Psoas muscle (tissue), 8 donors: ENCODE data around the gene MMP17. TPM values are rescaled to one million over a fixed set of nuclear protein-coding genes. Genes with fewer than 3 reads are reported as not detected.

Source experiments
- ATAC-seq, 4 donors: fragments of 200-7000 bp; cut with Tn5 transposase; one replicate each; pipeline ENCODE4 v1.9.1; 2020; ENCODE audit warnings: moderate library complexity in 3 of 4, mild to moderate bottlenecking in 2 of 4
- DNase-seq, 2 donors: peaks; one replicate each; pipeline ENCODE4 v3.0.0-alpha.2; 2020
- H3K27ac ChIP-seq: fragments of 200-600 bp; one replicate; pipeline ENCODE4 v1.8.0; 2022
- H3K27me3 ChIP-seq, 3 donors: fragments of 200-600 bp in 1 of 3; one replicate each; pipeline versions ENCODE4 v1.6.1 to v1.8.0; 2013 to 2022; ENCODE audit warnings: low read length in 2 of 3, mild to moderate bottlenecking in 2 of 3, moderate library complexity in 1 of 3; ENCODE audit not compliant: insufficient read depth in 3 of 3
- H3K36me3 ChIP-seq, 2 donors: fragments of 200-600 bp in 1 of 2; one replicate each; pipeline versions ENCODE4 v1.6.1 to v1.8.0; 2013 to 2022; ENCODE audit warnings: low read depth in 1 of 2, mild to moderate bottlenecking in 1 of 2, moderate library complexity in 1 of 2; ENCODE audit not compliant: insufficient read depth in 1 of 2
- H3K4me1 ChIP-seq: fragments of 200-600 bp; one replicate; pipeline ENCODE4 v1.8.0; 2022
- H3K4me3 ChIP-seq: fragments of 200-600 bp; one replicate; pipeline ENCODE4 v1.8.0; 2022; ENCODE audit warnings: mild to moderate bottlenecking
- H3K9me3 ChIP-seq: fragments of 200-600 bp; one replicate; pipeline ENCODE4 v1.8.0; 2022
- WGBS, 3 donors: extraction: QIAGEN DNeasy Blood & Tissue Kit; methylation state at CpG; one replicate each; pipeline versions ENCODE4 v1.1.6 to v1.1.7; 2013; 5-methylcytosine and 5-hydroxymethylcytosine counted together
- intact Hi-C, 2 donors: fragments of 100-400 bp; cut with DNase I; formaldehyde crosslinking; loops; one replicate each; pipeline versions ENCODE4 v1.11.0 to v1.14.2; 2022
- long read RNA-seq, 2 donors: library from polyadenylated mRNA; unstranded; transcript quantifications; one replicate each; pipeline ENCODE4 v2.0.0, GENCODE V29; 2021
- polyA plus RNA-seq, 3 donors: library from polyadenylated mRNA; stranded (reverse); fragments of 200-250 nt; gene quantifications; one replicate each; pipeline ENCODE4 v1.2.3, GENCODE V29; 2013
- total RNA-seq, 4 donors: library from RNA; stranded (reverse); fragmentation: NEBNext Ultra II Directional in 2 of 4; extraction: Animal tissue kit (Norgen Biotek cat#: 25700) in 2 of 4; gene quantifications; one replicate each; pipeline versions ENCODE4 v1.2.1 to v1.2.4, GENCODE V29; 2021 to 2023
- TF ChIP-seq, protein P1 (sequence below): fragments of 200-600 bp; IDR thresholded peaks from one replicate; pipeline ENCODE4 v1.8.0; 2022; ENCODE audit warnings: antibody characterized with exemption
- donor health status: healthy with polysubstance abuse.
- donor health status: DM: no; HTN: no; CAD: no; lungs with moderate emphysema.
- donor health status: Bipolar disorder and iron deficiency.
- donor health status: healthy.
- donor health status: DM: yes; HTN: yes; CAD: no.
- donor health status: DM: no; HTN: no; CAD: no.
- donor health status: DM: no; HTN: no; CAD: no.
- donor health status: DM: yes; HTN: yes; CAD: no.

Gene MMP17
- total RNA-seq, result 1 to 10 TPM; 1.0 to 1.4 (median 1.3) TPM
- under 1 TPM; 0.64 to 0.91 (median 0.81) TPM for polyA plus RNA-seq
- long read RNA-seq, donor 1, result 0 reads
- long read RNA-seq, donor 2, partial matches to known transcripts, result 1 of 7 reads
- long read RNA-seq, donor 2, other reads (novel, unspliced or antisense), result 3 of 7 reads

DNA sequence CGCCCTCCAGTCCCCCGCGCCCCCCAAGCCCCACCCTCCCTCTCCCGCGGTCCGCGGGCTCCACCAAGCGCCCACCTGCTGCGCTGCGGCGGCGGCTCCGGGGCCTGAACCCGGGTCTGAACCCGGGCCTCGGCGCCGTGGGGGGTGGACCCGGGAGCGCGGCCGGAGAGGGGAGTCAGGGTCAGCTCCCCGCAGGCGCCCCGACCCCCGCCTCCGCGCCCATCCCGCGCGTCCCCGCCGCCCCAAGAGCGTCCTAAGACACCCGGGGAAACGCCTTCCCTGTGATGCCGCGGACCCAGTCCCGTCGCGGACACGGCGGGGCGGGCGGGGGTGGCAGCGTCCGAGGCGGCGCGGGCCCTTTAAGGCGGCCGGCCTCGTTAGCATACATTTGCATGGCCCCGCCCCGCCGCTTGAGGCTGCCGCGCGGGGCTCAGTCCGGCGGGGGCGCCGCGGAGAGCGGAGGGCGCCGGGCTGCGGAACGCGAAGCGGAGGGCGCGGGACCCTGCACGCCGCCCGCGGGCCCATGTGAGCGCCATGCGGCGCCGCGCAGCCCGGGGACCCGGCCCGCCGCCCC is at the start of gene MMP17:
Gene MMP17, plus strand, starts transcription at position 433 of the 574 bp plus-strand sequence. Its CDS starts 102 bp downstream, at position 535.
- intact Hi-C loops, result loop anchor here in 1 of 2 donors (10.0 kb wide), 1 partner anchor 913 kb away; no protein-coding TSS in a partner anchor
- H3K9me3 ChIP-seq, result no peaks in the 10 kb centered on the region
- H3K4me3 ChIP-seq, result peak within 1 kb of the TSS; percentile 64
- TF ChIP-seq, protein P1, sequence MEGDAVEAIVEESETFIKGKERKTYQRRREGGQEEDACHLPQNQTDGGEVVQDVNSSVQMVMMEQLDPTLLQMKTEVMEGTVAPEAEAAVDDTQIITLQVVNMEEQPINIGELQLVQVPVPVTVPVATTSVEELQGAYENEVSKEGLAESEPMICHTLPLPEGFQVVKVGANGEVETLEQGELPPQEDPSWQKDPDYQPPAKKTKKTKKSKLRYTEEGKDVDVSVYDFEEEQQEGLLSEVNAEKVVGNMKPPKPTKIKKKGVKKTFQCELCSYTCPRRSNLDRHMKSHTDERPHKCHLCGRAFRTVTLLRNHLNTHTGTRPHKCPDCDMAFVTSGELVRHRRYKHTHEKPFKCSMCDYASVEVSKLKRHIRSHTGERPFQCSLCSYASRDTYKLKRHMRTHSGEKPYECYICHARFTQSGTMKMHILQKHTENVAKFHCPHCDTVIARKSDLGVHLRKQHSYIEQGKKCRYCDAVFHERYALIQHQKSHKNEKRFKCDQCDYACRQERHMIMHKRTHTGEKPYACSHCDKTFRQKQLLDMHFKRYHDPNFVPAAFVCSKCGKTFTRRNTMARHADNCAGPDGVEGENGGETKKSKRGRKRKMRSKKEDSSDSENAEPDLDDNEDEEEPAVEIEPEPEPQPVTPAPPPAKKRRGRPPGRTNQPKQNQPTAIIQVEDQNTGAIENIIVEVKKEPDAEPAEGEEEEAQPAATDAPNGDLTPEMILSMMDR, result no peak
- no peak within 1 kb of the TSS for H3K27ac ChIP-seq
- peak; percentile 74 to 79 for DNase-seq
- peak; percentile 58 to 75 (median 68) for ATAC-seq
- 0 to 1% (median 0%) methylated on average over 50 to 86 of the region's 86 CpGs for WGBS, 3 donors
- H3K36me3 ChIP-seq, result no peaks in the 10 kb centered on the region
- H3K4me1 ChIP-seq, result peaks cover 5% of the 10 kb centered on the region
- H3K27me3 ChIP-seq, result peaks cover 0 to 73% (median 7%) of the 10 kb centered on the region in 3 donors

DNA sequence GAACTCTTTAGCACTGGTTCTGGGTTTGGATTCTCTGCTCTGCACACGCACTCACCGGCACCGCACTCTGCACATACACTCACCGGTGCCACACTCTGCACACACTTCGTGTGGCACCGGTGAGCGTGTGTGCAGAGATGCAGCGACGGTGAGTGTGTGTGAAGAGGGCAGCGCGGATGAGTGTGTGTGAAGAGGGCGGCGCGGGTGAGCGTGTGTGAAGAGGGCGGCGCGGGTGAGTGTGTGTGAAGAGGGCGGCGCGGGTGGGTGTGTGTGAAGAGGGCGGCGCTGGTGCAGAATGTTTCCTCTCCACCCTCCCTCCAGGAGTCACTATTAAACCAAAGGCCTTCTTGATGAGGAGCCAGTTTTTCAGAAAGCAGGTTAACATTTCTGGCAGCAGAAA is 49.2 kb upstream of the MMP17 start:
- 96 to 98% (median 98%) methylated on average over 23 of the region's 23 CpGs for WGBS, 3 donors
- TF ChIP-seq, protein P1, result no peak
- H3K9me3 ChIP-seq, result no peaks in the 10 kb centered on the region
- H3K36me3 ChIP-seq, result peaks cover 9 to 72% of the 10 kb centered on the region in 2 donors
- H3K27ac ChIP-seq, result no peak overlapping the region
- no peak for DNase-seq
- no peaks in the 10 kb centered on the region for H3K27me3 ChIP-seq
- no peak overlapping the region for H3K4me3 ChIP-seq
- ATAC-seq, result no peak
- H3K4me1 ChIP-seq, result peaks cover 7% of the 10 kb centered on the region
- intact Hi-C loops, result no loop called here

DNA sequence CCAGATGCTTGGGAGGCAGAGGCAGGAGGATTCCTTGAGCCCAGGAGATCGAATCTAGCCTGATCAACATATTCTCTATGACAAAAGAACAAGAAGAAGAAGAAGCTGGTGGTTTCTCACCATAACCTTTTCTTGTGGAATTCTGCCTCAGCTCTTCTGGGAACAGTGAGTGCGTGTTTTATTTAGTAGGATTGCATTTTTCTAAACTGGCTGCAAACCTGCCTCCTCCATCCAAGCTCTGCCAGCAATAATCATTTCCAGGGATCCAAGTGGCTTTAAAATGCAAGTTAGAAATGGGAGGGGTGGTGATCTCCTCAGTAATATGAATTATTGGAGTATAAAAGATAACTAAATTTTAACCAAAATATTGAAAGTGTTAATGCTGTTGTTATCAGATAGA is 46.1 kb upstream of the MMP17 start:
- H3K27ac ChIP-seq, result no peak overlapping the region
- H3K27me3 ChIP-seq, result no peaks in the 10 kb centered on the region
- TF ChIP-seq, protein P1, result no peak
- H3K36me3 ChIP-seq, result peaks cover 9 to 76% of the 10 kb centered on the region in 2 donors
- H3K4me1 ChIP-seq, result peaks cover 10% of the 10 kb centered on the region
- DNase-seq (no peak), ATAC-seq (no peak)
- WGBS, 3 donors, result 88 to 92% (median 90%) methylated on average over 2 of the region's 2 CpGs
- no peak overlapping the region for H3K4me3 ChIP-seq
- no peaks in the 10 kb centered on the region for H3K9me3 ChIP-seq
- intact Hi-C loops, result no loop called here

DNA sequence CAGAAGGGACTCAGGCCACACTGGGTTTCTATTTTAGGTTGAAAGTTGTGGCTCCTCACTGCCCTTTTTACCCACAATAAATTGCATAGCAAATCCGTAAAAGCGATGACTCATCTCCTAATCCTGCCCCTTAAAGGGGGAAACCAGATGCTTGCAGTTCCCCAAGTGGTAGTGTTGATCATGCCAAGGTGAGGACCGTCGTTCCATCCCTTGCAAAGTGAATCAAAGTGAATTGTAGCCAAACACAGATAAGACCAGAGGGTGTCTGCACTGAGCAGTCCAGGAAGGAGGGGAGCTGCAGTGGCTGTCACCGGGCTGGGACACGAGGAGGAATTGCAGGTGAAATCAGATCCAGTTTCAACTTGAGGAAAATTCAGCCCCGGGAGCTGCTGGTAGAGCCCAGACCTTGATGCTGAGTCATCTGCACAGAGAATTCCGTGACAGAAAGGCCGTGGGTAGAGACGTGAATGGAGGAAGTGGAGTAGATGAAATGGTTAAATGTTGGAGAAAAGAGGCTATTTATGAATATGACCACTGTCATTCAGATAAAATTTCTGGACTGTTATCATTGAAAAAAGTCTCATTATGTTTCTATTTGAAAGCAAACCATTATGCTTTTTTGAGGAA is 44.2 kb upstream of the MMP17 start:
- intact Hi-C loops, result no loop called here
- no peak overlapping the region for H3K4me3 ChIP-seq
- 33 to 53% (median 33%) methylated on average over 10 of the region's 10 CpGs for WGBS, 3 donors
- H3K9me3 ChIP-seq, result no peaks in the 10 kb centered on the region
- no peak for DNase-seq
- peak; percentile 72 to 84 (median 79) for ATAC-seq
- H3K27me3 ChIP-seq, result no peaks in the 10 kb centered on the region
- peaks cover 10% of the 10 kb centered on the region for H3K4me1 ChIP-seq
- peaks cover 6 to 78% of the 10 kb centered on the region in 2 donors for H3K36me3 ChIP-seq
- TF ChIP-seq, protein P1, result no peak
- peak overlapping the region; percentile 72 for H3K27ac ChIP-seq
